Retinal pigment epithelial cell (primary cell): Measurements from ENCODE around the gene GABBR2.
A peak's percentile ranks its signal among the peaks of the same experiment; 100 is the strongest.

Experiments
- DNase-seq: peaks from one replicate; pipeline ENCODE4 v3.0.0-alpha.2; 2010; ENCODE audit warnings: low read depth
- H3K4me3 ChIP-seq: 2 replicates; pipeline ENCODE4 v1.5.1; 2011; ENCODE audit warnings: mild to moderate bottlenecking, low read length, control low read depth, moderate library complexity
- TF ChIP-seq, protein P1 (sequence below): conservative IDR thresholded peaks from 2 replicates; pipeline ENCODE4 v1.5.1; 2011; ENCODE audit warnings: low read depth, low read length, control low read depth, inconsistent platforms

The GABBR2 gene

DNA sequence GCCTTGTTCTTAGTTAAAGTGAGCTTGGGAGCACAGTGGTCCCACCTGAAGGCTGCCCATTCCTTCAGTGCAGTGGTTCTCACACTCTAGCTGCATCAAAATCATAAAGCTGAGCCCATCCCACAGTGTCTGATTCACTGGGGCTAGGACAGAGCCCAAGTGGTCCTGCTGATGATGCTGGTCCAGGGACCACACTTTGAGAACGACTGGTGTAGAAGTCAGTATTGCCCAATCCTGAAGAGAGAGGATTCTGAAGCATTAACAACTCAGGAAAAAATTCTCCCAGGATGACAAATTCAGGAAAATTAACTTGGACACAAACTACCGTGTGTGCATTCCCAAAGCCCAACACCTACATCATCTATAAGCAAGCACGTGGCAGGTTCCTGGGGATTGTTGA is 176.2 kb downstream of the GABBR2 start:
- no peak for DNase-seq
- TF ChIP-seq, protein P1, sequence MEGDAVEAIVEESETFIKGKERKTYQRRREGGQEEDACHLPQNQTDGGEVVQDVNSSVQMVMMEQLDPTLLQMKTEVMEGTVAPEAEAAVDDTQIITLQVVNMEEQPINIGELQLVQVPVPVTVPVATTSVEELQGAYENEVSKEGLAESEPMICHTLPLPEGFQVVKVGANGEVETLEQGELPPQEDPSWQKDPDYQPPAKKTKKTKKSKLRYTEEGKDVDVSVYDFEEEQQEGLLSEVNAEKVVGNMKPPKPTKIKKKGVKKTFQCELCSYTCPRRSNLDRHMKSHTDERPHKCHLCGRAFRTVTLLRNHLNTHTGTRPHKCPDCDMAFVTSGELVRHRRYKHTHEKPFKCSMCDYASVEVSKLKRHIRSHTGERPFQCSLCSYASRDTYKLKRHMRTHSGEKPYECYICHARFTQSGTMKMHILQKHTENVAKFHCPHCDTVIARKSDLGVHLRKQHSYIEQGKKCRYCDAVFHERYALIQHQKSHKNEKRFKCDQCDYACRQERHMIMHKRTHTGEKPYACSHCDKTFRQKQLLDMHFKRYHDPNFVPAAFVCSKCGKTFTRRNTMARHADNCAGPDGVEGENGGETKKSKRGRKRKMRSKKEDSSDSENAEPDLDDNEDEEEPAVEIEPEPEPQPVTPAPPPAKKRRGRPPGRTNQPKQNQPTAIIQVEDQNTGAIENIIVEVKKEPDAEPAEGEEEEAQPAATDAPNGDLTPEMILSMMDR, result no peak
- no peak overlapping the region for H3K4me3 ChIP-seq

DNA sequence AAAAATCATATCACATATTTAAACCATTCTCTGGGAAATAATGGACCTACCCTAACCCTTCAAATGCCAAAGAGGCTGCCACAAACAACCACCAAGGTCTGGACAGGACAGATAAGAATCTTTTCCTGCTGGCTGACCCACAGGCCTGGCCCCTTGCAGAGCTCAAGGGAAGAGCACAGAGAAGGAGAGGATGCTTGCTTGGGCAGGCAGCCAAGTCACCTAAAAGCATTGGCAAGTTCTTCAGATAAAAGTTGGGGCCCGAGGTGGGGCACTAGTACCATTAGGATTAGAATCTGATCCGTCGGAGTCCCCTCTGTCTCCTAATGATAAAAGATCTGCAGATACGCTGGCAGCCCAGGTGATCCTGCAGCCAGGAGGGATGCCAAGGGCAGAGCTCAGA is 176.6 kb downstream of the GABBR2 start:
- TF ChIP-seq, protein P1, result no peak
- H3K4me3 ChIP-seq, result no peak overlapping the region
- no peak for DNase-seq

DNA sequence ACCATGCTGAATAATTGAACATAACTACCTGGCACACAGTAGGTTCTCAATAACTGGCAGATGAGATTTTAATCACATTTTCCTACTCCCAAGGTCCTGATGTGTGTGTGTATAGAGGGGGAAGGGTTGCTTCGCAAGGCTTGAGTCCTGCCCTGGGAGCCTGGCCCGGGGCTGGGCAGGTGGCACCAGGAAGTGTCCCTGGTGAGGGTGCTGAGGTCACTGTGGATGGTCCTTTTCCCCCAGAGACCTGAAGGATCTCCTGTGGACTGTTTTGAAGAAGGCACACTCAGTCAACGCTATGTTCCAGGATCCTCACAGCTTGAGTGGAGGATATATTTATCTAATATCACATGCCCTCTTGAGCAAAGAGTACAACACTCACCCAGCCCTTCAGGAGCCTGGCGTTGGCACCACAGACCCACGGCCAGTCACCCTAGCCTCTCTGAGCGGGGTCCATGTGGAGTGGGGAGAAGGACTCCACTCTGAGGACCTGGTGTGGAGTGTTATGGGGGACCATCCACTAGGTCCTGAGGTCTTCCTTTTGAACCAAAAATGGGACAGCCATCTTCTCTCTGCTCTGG is 177.8 kb downstream of the GABBR2 start:
- no peak overlapping the region for H3K4me3 ChIP-seq

DNA sequence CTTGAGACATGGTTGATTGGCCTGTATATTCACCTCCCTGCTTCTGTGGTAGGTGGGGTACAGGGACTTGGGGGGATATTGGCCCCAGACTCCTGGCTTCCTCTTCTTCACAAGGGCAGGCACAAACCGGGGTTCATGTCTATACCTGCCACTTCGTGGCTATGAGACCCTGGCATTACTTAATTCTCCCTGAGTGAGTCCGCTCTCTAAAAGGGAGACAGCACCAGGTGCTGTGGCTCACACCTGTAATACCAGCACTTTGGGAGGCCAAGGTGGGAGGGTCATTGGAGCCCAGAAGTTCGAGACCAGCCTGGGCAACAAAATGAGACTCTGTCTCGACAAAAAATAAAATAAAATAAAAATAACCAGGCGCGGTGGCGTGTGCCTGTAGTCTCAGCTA is 178.5 kb downstream of the GABBR2 start:
- TF ChIP-seq, protein P1, result no peak
- no peak for DNase-seq
- H3K4me3 ChIP-seq, result no peak overlapping the region

More for the DNA sequence above, 177.8 kb downstream of the GABBR2 start:
- TF ChIP-seq, protein P1, result no peak
- no peak for DNase-seq

DNA sequence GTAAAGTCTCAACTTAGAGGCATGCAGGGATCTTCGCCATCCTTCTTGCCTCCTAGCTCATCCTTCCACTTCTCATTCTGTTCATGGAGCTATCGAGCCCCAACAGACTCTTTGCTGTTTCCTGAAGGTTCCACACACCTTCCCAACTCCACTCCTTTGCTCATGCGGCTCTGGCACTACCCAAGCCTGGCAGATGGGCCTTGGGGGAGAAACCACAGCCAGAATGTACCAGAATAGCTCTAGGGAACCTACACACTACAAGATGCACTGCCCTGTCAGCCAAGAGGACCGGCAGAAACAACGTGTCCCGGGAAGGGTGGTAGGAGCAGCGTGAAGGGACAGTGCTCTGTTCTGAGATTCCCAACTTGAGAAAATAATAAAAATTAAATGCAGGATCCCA is 178.9 kb downstream of the GABBR2 start:
- no peak overlapping the region for H3K4me3 ChIP-seq
- TF ChIP-seq, protein P1, result no peak
- no peak for DNase-seq

DNA sequence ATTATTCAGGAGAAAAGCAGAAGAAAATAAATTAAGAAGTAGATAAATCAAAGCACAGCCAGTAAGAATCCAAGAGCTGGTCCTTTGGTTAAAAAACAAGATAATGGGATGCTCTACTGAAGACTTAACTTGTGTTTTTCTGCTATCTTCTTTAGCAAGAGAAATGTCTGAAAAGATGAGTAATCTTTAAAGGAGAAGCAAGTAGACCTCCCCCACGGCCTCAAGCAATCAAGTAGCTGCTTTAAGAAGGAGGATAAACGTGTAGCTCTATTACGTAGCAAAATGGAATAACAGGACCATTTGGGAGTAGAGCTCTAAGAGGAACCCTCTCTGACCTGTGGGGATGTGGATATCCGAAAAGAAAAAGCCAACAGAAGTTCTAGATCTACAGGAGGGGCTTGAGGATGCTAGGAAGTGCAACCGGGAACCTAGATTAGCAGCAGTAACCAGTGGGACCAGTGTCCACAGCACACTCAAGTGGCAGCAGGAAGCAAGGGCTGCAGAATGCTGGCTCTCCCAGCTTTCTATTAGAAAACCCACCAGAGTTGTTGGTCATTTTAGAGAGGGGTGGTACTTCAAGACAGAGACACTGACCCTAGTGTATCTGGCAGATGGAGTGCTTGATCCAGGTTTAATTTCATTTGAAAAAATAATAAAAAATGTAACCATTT is 185.4 kb downstream of the GABBR2 start:
- DNase-seq, result no peak
- no peak overlapping the region for H3K4me3 ChIP-seq
- TF ChIP-seq, protein P1, result peak; percentile 50

DNA sequence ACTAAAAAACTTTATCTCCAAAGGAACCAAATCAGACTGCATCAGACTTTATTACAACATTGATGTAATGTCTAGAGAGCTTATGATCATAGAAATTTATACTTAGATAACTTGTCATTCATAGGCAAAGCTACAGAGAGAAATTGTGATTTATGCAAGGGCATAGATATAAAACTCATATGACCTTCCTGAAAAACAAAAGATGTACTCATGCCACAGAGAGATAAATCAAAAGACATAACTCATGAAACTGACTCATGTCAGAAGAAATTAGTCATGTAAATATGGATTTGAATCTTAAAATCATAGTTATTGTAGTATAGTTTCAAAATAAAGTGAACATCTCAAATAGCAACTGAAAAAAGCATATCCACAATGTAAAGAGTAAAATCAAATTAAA is 186.2 kb downstream of the GABBR2 start:
- H3K4me3 ChIP-seq, result no peak overlapping the region
- DNase-seq, result no peak

More for the DNA sequence above, 186.2 kb downstream of the GABBR2 start:
- TF ChIP-seq, protein P1, result no peak
